ENCODE measurements around the gene CCND2.

The CCND2 gene

GRCh38 chr12:4270016-4270830, 3.3 kb upstream of the CCND2 start:
- no peak for TF ChIP-seq CTCF (IDR thresholded peaks at IDR 0.05; ENCODE audit: borderline replicate concordance, control extremely low read depth, extremely low read depth, insufficient read depth, missing control alignments)
- DNase-seq (ENCODE audit: low spot score) = no peak
- in situ Hi-C loops (cut with MboI; ENCODE audit: low sequenced_read_pairs, unreplicated experiment) = no loop called here

DNA sequence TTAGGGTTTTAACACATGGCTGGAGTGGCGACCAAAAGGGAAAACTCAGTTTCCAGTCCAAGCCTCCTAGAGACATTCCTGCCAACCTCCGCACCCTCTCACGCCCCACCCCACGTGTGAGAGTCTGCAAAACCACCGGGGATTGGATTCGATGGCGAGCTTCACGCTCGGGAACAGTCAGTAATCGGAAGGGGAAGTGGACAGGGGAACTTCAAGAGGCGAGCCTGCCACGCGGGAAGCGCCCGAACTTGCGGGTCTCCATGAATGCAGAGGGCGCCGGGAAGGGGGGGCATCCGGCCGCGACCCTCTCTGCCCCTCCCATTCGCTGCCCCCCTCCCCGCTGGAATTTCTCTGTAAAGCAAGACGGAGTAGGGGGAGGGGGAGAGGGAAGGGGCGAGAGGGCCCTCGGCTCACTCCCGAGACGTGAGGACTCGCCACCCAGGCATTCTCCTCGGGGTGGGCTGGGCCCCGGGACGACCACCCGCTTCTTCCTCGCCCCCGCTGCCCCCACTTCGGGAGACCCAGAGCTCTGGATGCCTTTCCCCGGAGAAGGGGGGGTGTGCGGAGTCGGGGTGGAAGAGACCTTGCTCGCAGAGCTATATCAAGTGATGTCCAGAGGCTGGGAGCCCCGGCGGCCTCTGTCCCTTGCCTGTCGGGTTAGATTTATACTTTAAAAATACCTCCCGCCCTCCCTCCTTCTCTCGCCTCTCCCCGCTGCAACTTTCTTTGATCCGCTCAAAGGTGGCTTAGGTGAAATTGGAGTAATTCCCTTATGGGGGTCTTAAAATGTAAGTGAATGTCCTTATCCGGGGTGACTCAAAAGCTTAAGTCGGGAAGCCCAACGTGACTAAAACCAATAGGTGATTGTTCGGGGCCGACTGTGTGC, 2.5 kb upstream of the CCND2 start:
- in situ Hi-C loops (cut with MboI; ENCODE audit: low sequenced_read_pairs, unreplicated experiment) = no loop called here
- no peak for TF ChIP-seq CTCF (IDR thresholded peaks at IDR 0.05; ENCODE audit: borderline replicate concordance, control extremely low read depth, extremely low read depth, insufficient read depth, missing control alignments)
- peak; percentile 43 for DNase-seq (ENCODE audit: low spot score)

DNA sequence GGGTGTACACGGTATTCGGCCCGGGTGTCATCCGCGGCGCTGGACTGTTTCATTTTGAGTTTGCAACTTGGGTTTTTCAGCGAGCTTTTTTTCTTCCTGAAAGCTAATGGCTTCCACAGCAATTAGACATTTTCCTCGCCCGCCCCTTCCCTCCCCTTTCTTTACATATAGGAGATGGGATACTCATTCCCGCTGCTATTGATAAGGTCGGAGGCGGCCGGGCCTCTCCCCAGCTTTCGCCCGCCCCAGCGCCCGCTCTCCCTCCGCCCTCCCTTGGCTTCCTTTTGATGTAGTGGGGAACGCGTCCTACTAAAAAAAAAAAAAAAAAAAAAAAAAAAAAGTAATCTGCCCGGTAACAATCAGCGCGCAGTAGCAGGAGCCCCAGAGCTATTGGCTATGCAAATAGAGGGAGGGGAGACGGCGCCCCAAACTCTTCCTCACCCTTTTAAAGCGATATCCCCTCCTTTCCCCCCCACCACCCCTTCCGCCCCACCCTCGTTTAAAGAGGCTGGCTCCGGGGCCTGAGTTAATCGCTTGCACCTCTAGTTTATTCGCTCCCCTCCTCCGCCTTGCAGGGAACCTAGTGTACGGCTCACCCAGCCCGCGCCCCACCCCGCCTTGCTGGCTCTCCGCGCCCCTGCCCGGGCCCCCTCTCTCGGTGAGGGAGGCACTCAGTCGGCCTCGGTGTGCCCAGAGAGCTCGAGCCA, 1.7 kb upstream of the CCND2 start:
- TF ChIP-seq CTCF (IDR thresholded peaks at IDR 0.05; ENCODE audit: borderline replicate concordance, control extremely low read depth, extremely low read depth, insufficient read depth, missing control alignments) = no peak
- peak; percentile 91 for DNase-seq (ENCODE audit: low spot score)
- in situ Hi-C loops (cut with MboI; ENCODE audit: low sequenced_read_pairs, unreplicated experiment) = no loop called here

GRCh38 chr12:4272424-4273272, 914 bp upstream of the CCND2 start:
- TF ChIP-seq CTCF (IDR thresholded peaks at IDR 0.05; ENCODE audit: borderline replicate concordance, control extremely low read depth, extremely low read depth, insufficient read depth, missing control alignments) = no peak
- in situ Hi-C loops (cut with MboI; ENCODE audit: low sequenced_read_pairs, unreplicated experiment) = no loop called here
- peak; percentile 57 for DNase-seq (ENCODE audit: low spot score)

DNA sequence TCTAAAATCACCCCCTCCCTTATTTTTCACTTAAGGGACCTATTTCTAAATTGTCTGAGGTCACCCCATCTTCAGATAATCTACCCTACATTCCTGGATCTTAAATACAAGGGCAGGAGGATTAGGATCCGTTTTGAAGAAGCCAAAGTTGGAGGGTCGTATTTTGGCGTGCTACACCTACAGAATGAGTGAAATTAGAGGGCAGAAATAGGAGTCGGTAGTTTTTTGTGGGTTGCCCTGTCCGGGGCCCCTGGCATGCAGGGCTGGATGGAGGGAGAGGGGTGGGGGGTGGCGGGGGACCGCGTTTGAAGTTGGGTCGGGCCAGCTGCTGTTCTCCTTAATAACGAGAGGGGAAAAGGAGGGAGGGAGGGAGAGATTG, 300 bp upstream of the CCND2 start:
- in situ Hi-C loops (cut with MboI; ENCODE audit: low sequenced_read_pairs, unreplicated experiment) = no loop called here
- TF ChIP-seq CTCF (IDR thresholded peaks at IDR 0.05; ENCODE audit: borderline replicate concordance, control extremely low read depth, extremely low read depth, insufficient read depth, missing control alignments) = no peak

More for the DNA sequence above, 300 bp upstream of the CCND2 start:
- no peak for DNase-seq (ENCODE audit: low spot score)

All from GM13976 (cell line).